DMS79 treated with DMSO at 0.1 percent for 48 hours (cell line): ENCODE results near the gene EMILIN2.
A peak's percentile ranks its signal among the peaks of the same experiment; 100 is the strongest.
"Not testable (repeated sequence)": the region's sequence is repeated elsewhere in the genome, so short reads cannot be mapped to it uniquely, and the experiment has no call there.

ENCODE experiments used
- DNase-seq: peaks from one replicate; lab custom pipeline; 2025; lab: John Stamatoyannopoulos, UW

The EMILIN2 gene

GRCh38 chr18:2915486-2915885 lies 68.7 kb downstream of the EMILIN2 start:
- DNase-seq = not testable (repeated sequence)

GRCh38 chr18:2916184-2916583 lies 69.4 kb downstream of the EMILIN2 start:
- no peak for DNase-seq

- DNase-seq = no peak
Observed at GRCh38 chr18:2917259-2918047, 70.6 kb downstream of the EMILIN2 start.

- DNase-seq = no peak
Observed at GRCh38 chr18:2918761-2919550, 72.2 kb downstream of the EMILIN2 start.

- no peak for DNase-seq
Observed at GRCh38 chr18:2919600-2919999, 72.8 kb downstream of the EMILIN2 start.

- no peak for DNase-seq
Observed at GRCh38 chr18:2920027-2920426, 73.2 kb downstream of the EMILIN2 start.

GRCh38 chr18:2920546-2921343 lies 73.9 kb downstream of the EMILIN2 start:
- no peak for DNase-seq

GRCh38 chr18:2921778-2922177 lies 75.0 kb downstream of the EMILIN2 start:
- no peak for DNase-seq

GRCh38 chr18:2923464-2923863 lies 76.7 kb downstream of the EMILIN2 start:
- DNase-seq = no peak

- DNase-seq = no peak
Observed at GRCh38 chr18:2924920-2925319, 78.1 kb downstream of the EMILIN2 start.

- DNase-seq = no peak
Observed at GRCh38 chr18:2926528-2926927, 79.7 kb downstream of the EMILIN2 start.

GRCh38 chr18:2927745-2928144 lies 80.9 kb downstream of the EMILIN2 start:
- no peak for DNase-seq

- peak; percentile 69 for DNase-seq
Observed at GRCh38 chr18:2932247-2933181, 85.7 kb downstream of the EMILIN2 start.

GRCh38 chr18:2933995-2934394 lies 87.2 kb downstream of the EMILIN2 start:
- DNase-seq = no peak

GRCh38 chr18:2935438-2936192 lies 88.8 kb downstream of the EMILIN2 start:
- no peak for DNase-seq

- DNase-seq = no peak
Observed at GRCh38 chr18:2939317-2939716, 92.5 kb downstream of the EMILIN2 start.

GRCh38 chr18:2948038-2948437 lies 101.2 kb downstream of the EMILIN2 start:
- peak; percentile 5 for DNase-seq

GRCh38 chr18:2952605-2953004 lies 105.8 kb downstream of the EMILIN2 start:
- no peak for DNase-seq

- no peak for DNase-seq
Observed at GRCh38 chr18:2953935-2954653, 107.3 kb downstream of the EMILIN2 start.
